HG02588 (cell line): ENCODE data around the gene UBE2D2.
"Not testable (repeated sequence)": the region's sequence is repeated elsewhere in the genome, so short reads cannot be mapped to it uniquely, and the experiment has no call there.

Source experiments
- ATAC-seq: cut with Tn5 transposase; IDR thresholded peaks from one replicate; pipeline ENCODE4 v1.9.1; 2021; ENCODE audit warnings: mild to moderate bottlenecking, moderate library complexity; ENCODE audit not compliant: unreplicated experiment

The UBE2D2 gene

GRCh38 chr5:139560752-139561654, at the start of gene UBE2D2:
Gene UBE2D2 (plus strand): TSS chr5:139561339. CDS start chr5:139561792, 453 bp downstream.
- ATAC-seq, result peak; percentile 82

GRCh38 chr5:139512786-139513390, 48.3 kb upstream of the UBE2D2 start:
- ATAC-seq, result no peak

- ATAC-seq, result not testable (repeated sequence)
Observed at GRCh38 chr5:139513434-139513833, 47.7 kb upstream of the UBE2D2 start.

GRCh38 chr5:139513852-139514485, 47.2 kb upstream of the UBE2D2 start:
- ATAC-seq, result no peak

GRCh38 chr5:139514486-139514856, 46.7 kb upstream of the UBE2D2 start:
- no peak for ATAC-seq

- ATAC-seq, result peak; percentile 85
Observed at GRCh38 chr5:139517683-139518564, 43.2 kb upstream of the UBE2D2 start.

GRCh38 chr5:139523635-139524445, 37.3 kb upstream of the UBE2D2 start:
- no peak for ATAC-seq

- no peak for ATAC-seq
Observed at GRCh38 chr5:139524446-139524845, 36.7 kb upstream of the UBE2D2 start.

GRCh38 chr5:139524940-139525585, 36.1 kb upstream of the UBE2D2 start:
- ATAC-seq, result peak; percentile 54

- ATAC-seq, result peak; percentile 31
Observed at GRCh38 chr5:139525586-139526308, 35.4 kb upstream of the UBE2D2 start.

- not testable (repeated sequence) for ATAC-seq
Observed at GRCh38 chr5:139526309-139527089, 34.6 kb upstream of the UBE2D2 start.

GRCh38 chr5:139527090-139527470, 34.1 kb upstream of the UBE2D2 start:
- not testable (repeated sequence) for ATAC-seq

- not testable (repeated sequence) for ATAC-seq
Observed at GRCh38 chr5:139527896-139528467, 33.2 kb upstream of the UBE2D2 start.

- ATAC-seq, result not testable (repeated sequence)
Observed at GRCh38 chr5:139528695-139529094, 32.4 kb upstream of the UBE2D2 start.

GRCh38 chr5:139530079-139530478, 31.1 kb upstream of the UBE2D2 start:
- ATAC-seq, result not testable (repeated sequence)

GRCh38 chr5:139531772-139532169, 29.4 kb upstream of the UBE2D2 start:
- ATAC-seq, result no peak

GRCh38 chr5:139543423-139543991, 17.6 kb upstream of the UBE2D2 start:
- ATAC-seq, result peak; percentile 80
